Measurements from ENCODE around the gene ACACA. TPM values are rescaled to one million over a fixed set of nuclear protein-coding genes. Genes with fewer than 3 reads are reported as not detected.

The ACACA gene
- polyA plus RNA-seq, 3 donors, result 40.2 to 47.6 (median 43.4) TPM

GRCh38 chr17:37293770-37294169 is 112.9 kb downstream of the ACACA start:
- DNase-seq, result no peak

- no peak for DNase-seq
Observed at GRCh38 chr17:37292429-37293139, 114.1 kb downstream of the ACACA start.

- DNase-seq, result no peak
Observed at GRCh38 chr17:37291351-37291750, 115.3 kb downstream of the ACACA start.

DNA sequence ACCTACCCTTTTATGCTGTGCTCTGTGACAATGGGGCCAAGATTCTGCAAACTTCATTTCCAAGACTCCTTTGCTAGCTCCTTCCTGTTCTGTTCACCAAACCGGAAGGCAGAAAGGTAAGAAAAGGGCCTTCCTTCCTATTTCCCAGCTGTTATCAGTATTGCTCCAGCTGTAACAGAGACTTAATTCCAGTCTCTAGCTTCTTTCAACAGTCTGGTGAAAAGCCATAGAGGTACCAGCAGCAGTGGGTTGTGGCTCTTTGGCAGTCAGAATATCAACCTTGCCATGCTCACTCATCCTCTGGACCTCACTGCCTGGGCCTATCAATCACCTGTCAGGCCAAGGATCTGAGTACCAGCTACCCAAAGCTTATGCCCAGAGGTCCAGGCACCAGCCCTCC is 120.2 kb downstream of the ACACA start:
- no peak for DNase-seq

GRCh38 chr17:37284191-37284590 is 122.4 kb downstream of the ACACA start:
- no peak for DNase-seq

- no peak for DNase-seq
Observed at GRCh38 chr17:37283414-37283961, 123.1 kb downstream of the ACACA start.

GRCh38 chr17:37280841-37281240 is 125.8 kb downstream of the ACACA start:
- DNase-seq, result no peak

- DNase-seq, result no peak
Observed at GRCh38 chr17:37278247-37278894, 128.3 kb downstream of the ACACA start.

DNA sequence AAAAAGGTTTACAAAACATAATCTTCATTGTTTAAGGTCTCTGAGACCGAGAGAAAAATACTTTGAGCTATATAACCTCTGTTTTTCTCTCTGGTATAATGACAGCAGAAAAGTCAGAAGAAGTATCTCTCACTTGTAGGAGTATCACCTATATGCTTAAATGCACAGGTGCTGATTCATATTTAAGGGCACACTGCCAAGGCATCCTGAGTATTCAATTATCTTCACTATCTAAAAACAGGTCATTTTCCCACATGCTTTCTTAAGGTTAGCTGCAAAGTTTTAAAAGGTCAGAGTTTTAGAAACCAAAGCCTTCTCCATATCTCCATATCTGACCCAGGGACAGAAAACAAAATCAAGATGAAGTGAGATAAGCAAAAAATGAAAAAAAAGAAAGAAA is 130.2 kb downstream of the ACACA start:
- no peak for DNase-seq

DNA sequence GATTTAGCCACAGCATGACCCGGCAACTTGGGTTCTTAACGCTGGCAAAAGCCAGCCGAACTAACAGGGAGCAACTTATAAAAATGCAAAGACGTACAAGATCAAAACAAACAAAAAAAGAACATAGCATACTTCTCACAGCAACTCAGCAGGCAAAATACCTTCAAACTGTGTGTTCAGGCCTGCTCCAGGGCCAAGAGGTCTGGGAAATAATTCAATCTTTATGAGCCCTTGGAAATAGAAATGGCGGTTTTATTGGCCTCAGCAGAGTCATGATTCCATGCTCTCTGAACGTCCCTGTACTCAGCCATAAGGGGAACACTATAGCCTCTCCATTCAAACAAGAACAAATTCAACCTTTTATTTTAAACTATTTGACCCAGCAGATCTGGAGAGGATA is 132.2 kb downstream of the ACACA start:
- peak; percentile 52 for DNase-seq

DNA sequence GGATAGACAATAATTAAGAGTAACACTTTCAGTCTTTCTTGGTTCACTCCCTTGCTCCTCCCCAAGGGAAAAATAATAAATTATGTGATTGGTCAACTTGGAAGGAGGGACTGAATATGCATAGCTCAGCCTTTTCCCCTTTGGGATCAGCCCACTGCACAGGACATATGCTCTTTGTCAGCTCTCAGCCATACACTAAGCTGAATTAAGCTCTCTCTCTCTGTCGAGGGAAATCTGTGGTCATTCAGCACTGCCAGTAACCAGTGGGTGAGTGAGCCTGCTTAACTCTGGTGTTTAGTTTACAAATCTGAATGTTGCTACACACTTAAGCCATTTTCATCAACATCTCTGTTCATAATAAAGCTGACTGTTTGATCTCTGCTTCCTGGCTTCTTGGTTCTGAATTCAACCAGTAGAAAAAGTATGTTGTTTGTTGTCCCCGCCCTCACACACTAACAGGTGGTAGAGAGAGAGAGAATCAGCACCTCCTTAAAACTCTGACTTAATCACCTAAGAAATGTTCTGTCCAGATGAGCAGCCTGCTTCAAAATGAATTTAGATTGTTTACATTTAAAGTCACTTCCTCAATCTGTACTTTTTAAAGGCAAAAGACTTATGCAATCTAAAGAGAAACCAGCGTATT is 133.1 kb downstream of the ACACA start:
- peak; percentile 50 for DNase-seq

DNA sequence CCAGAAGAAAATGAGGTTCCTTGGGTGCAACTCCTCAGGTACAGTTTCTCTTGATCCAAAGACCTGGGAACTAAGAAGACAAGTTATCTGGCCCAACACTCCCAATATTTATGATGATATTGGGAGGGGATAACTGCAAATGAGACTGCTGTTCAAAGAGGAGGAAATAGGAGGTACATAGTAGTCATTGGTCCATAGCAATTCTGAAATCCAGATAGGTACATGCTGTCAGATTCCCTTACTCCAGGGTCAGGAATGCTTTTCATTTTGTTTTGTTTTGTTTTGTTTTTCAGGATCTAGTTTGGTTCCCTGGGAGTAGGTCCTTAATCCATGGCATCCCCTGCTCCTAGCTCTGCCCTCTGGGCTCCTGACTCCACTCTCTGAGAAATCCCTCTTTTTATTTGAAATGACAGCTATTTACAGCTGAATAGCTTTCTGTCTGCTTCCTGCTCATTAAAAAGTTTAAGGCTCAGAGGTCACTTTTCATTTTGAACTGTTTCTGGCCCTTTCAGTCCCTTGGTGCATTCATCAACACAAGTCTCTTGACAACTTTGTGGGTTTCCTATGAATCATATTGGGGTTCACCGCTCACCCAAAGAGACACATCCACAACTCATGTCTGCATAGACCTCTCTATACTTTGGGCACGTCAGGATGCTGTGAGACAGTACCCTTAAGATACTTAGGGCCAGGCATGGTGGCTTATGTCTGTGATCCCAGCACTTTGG is 141.0 kb downstream of the ACACA start:
- no peak for DNase-seq

DNA sequence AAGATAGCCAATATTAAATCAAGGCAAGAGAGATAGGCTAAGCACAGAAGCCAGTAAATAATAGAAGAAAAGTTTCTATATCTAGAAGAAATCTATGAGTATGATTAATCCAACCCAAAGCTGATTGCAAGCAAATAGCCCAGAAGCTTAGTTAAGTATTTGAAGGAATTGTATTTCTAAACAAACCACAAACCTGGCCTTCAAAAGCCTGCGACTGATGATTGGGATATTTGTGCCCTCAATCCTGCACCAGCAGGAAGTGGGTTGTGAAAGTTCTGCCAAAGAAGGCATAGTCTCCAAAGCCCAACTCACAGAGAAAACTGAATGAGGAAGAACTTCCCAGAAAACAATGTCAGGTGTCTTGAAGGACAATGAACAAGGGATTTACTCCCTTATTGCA is 145.3 kb downstream of the ACACA start:
- DNase-seq, result no peak

DNA sequence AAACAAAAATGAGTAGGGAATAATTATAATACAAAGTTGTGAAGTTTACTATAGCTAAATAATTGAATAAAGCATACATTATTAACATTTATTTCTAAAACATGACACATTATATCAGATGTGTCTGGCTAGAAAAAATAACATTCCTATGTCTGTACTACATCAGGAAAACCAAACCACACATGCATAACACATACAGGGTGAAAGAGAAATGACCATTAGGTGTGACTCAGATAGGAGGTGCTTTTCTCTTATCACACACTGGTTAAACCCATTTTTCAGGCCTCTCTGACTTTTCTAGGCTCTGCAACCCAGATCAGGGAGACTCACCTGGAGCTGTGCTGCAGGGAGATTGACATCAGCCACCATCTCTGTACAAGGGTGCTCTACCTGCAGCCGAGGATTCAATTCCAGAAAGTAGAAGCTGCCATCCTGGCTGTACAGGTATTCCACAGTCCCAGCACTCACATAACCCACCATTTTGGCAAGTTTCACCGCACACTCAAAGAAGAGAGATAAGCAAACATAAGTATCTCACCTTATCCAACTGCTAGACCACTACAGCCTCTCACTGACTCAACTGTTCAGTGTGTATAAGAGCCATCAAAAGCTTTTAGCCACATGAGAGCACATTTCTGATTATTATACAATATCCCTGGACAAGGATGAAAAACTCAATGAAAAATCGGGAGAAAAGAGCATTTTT is 147.5 kb downstream of the ACACA start:
- DNase-seq, result no peak

- DNase-seq, result no peak
Observed at GRCh38 chr17:37256627-37257026, 150.0 kb downstream of the ACACA start.

GRCh38 chr17:37255432-37255831 is 151.2 kb downstream of the ACACA start:
- no peak for DNase-seq

DNA sequence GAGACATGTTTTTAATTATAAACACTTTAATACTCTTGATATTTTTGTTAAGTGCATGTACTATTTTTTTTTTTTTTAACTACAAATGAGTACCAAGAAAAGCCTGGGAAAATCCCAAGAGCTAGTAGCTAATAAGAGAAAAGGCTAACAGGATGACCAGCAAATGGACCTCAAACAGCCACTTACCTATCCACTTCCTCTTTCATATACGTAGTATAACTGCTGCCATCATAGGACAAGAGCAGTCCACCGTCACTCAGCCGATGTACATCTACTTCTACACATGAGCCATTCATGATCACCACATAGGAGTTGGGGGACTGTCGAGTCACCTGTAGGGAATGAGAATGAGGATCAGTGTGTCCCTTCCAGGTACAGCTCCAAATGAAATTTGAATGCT is 158.8 kb downstream of the ACACA start:
- DNase-seq, result no peak

GRCh38 chr17:37246085-37246484 is 160.6 kb downstream of the ACACA start:
- no peak for DNase-seq

DNA sequence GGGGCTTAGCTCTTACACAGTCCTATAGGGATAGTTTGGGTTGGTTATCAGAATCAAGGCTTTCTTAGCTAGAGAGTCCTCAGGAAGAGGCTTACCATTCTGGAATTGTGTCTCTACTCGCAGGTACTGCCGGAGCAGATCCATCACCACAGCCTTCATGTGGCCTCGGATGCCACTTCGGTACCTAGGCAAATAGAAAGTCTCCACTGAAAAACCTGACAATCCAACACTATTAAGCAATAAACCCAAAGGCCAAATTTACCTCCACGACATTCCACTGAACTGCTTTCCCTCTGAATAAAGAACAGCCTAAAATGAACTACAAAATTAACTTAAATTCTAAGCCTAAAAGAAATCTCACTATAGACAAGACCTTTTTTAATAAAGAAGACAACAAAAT is 166.3 kb downstream of the ACACA start:
- no peak for DNase-seq

DNA sequence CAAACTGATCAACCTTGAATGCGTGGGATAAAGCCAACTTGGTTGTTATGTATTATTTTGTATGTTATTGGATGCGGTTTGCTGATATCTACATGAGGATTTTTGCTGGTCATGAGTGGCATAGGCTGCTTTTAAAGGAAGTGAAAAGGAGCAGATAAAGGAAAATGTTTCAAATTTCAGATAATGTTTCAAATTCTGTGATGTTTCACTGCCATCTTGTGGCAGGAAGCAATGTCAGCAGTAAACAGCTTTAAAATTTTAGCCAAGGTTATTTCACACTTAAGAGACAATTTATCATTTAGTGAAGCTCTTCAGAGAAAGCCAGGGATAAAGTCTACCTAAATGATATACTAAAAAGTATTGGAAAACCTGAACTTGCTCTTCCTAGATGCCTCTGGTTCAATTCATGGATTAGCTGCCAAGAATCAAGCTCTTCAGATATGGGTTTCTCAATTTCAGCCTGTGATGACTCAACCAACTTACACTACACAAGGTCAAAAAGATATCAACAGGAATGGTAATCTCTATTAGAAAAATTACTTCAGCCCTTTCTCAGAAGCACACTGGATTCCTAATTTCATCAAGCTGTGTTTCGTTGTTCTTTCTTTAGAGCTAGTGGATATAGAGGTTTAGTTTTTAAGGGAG is 166.8 kb downstream of the ACACA start:
- peak; percentile 24 for DNase-seq

- no peak for DNase-seq
Observed at GRCh38 chr17:37234106-37234505, 172.5 kb downstream of the ACACA start.
